Lower leg skin (tissue), 4 donors: ENCODE results near the gene MOGAT3. TPM values are rescaled to one million over a fixed set of nuclear protein-coding genes. Genes with fewer than 3 reads are reported as not detected.
A peak's percentile ranks its signal among the peaks of the same experiment; 100 is the strongest.

Source experiments
- DNase-seq, 2 donors: peaks; one replicate each; pipeline ENCODE4 v3.0.0-alpha.2; 2019; ENCODE audit warnings: low spot score in 2 of 2
- H3K4me3 ChIP-seq: fragments of 200-600 bp; sonication (generic); 2 replicates; pipeline ENCODE4 v1.5.1; 2017; ENCODE audit warnings: mild to moderate bottlenecking, low read depth; ENCODE audit not compliant: poor library complexity, severe bottlenecking
- POLR2A ChIP-seq, 2 donors: fragments of 450-650 bp; IDR thresholded peaks; one replicate each; pipeline ENCODE4 v1.6.1; 2016 to 2017; ENCODE audit warnings: antibody characterized with exemption in 2 of 2, mild to moderate bottlenecking in 1 of 2, moderate library complexity in 1 of 2
- WGBS, 2 donors: methylation state at CpG; one replicate each; pipeline ENCODE4 v1.1.5; 2018; 5-methylcytosine and 5-hydroxymethylcytosine counted together
- intact Hi-C: fragments of 100-400 bp; cut with DNase I; formaldehyde crosslinking; loops from one replicate; pipeline ENCODE4 v1.15.0; 2023; ENCODE audit warnings: low total_unique reads
- total RNA-seq, 4 donors: library from RNA; depleted of rRNA; stranded (reverse); fragments of >200 nt; gene quantifications; one replicate each; pipeline ENCODE4 v1.1.0, GENCODE V29; 2016
- TF ChIP-seq, protein P1 (sequence below), 3 donors: fragments of 450-650 bp; IDR thresholded peaks; one replicate each; pipeline ENCODE4 v1.5.1; 2016; ENCODE audit warnings: antibody characterized with exemption in 3 of 3, mild to moderate bottlenecking in 3 of 3, moderate library complexity in 2 of 3

The MOGAT3 gene
- total RNA-seq, 4 donors from 2014 or later: not detected

- DNase-seq: no peak
- 67 to 75% methylated on average over 14 of the region's 14 CpGs for WGBS, 2 donors
- H3K4me3 ChIP-seq: no peak overlapping the region
- intact Hi-C loops: no loop called here
- TF ChIP-seq POLR2A (IDR thresholded peaks at IDR 0.05): no peak
- TF ChIP-seq, protein P1, sequence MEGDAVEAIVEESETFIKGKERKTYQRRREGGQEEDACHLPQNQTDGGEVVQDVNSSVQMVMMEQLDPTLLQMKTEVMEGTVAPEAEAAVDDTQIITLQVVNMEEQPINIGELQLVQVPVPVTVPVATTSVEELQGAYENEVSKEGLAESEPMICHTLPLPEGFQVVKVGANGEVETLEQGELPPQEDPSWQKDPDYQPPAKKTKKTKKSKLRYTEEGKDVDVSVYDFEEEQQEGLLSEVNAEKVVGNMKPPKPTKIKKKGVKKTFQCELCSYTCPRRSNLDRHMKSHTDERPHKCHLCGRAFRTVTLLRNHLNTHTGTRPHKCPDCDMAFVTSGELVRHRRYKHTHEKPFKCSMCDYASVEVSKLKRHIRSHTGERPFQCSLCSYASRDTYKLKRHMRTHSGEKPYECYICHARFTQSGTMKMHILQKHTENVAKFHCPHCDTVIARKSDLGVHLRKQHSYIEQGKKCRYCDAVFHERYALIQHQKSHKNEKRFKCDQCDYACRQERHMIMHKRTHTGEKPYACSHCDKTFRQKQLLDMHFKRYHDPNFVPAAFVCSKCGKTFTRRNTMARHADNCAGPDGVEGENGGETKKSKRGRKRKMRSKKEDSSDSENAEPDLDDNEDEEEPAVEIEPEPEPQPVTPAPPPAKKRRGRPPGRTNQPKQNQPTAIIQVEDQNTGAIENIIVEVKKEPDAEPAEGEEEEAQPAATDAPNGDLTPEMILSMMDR (IDR thresholded peaks at IDR 0.05): no peak
Measured at GRCh38 chr7:101156866-101157589, 43.8 kb downstream of the MOGAT3 start.

GRCh38 chr7:101156277-101156676 is 44.6 kb downstream of the MOGAT3 start:
- no peak overlapping the region for H3K4me3 ChIP-seq
- TF ChIP-seq POLR2A (IDR thresholded peaks at IDR 0.05): no peak
- TF ChIP-seq, protein P1 (IDR thresholded peaks at IDR 0.05): no peak
- DNase-seq: no peak
- intact Hi-C loops: no loop called here
- WGBS, 2 donors: 80 to 83% methylated on average over 6 of the region's 6 CpGs

DNA sequence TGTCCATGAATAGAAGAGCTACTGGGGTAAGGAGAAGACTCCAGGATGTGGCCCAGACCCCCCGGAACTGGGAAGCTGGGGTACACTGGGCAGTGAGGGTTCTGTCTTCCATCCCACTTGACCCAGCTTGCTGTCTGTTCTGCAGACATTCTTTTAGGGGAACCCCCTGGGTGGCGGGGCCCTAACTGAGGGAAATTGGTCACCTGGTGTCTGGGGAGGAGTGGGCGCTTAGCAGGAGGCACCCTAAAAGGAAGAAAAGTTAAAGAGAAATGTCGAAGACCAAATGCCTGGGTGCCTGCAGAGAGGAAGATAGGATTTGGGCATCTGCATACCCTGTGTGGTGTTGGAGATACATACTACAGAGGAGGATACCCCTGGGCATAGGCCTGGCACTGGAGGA is 45.5 kb downstream of the MOGAT3 start:
- WGBS, 2 donors: 43 to 49% methylated on average over 4 of the region's 4 CpGs
- TF ChIP-seq POLR2A (IDR thresholded peaks at IDR 0.05): no peak
- TF ChIP-seq, protein P1 (IDR thresholded peaks at IDR 0.05): no peak
- H3K4me3 ChIP-seq: peak overlapping the region; percentile 75
- DNase-seq: no peak
- intact Hi-C loops: no loop called here

DNA sequence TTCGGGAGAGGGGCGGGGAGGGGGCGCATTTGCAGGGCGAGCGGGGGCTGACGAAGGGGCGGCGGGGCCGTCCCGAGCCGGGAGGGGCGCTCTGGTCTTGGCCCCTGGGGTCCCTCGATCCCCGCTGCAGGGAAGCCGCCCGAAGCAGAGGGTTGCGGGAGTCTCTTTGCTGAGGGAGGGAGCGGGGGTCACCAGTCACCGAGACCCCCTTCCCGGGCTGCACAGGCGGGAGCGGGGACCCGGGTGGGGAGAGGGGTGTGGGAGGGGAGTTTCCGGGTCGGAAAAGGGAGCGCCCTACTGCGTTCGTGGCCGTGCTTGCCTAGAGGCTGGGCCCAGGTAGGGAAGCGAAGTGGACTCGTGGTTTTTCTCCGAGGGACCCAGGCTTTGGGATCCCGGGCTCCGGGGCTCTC is 46.1 kb downstream of the MOGAT3 start:
- no peak for TF ChIP-seq POLR2A (IDR thresholded peaks at IDR 0.05)
- TF ChIP-seq, protein P1 (IDR thresholded peaks at IDR 0.05): no peak
- H3K4me3 ChIP-seq: peak overlapping the region; percentile 75
- WGBS, 2 donors: 1% methylated on average over 14 to 27 of the region's 34 CpGs
- no peak for DNase-seq
- intact Hi-C loops: no loop called here

DNA sequence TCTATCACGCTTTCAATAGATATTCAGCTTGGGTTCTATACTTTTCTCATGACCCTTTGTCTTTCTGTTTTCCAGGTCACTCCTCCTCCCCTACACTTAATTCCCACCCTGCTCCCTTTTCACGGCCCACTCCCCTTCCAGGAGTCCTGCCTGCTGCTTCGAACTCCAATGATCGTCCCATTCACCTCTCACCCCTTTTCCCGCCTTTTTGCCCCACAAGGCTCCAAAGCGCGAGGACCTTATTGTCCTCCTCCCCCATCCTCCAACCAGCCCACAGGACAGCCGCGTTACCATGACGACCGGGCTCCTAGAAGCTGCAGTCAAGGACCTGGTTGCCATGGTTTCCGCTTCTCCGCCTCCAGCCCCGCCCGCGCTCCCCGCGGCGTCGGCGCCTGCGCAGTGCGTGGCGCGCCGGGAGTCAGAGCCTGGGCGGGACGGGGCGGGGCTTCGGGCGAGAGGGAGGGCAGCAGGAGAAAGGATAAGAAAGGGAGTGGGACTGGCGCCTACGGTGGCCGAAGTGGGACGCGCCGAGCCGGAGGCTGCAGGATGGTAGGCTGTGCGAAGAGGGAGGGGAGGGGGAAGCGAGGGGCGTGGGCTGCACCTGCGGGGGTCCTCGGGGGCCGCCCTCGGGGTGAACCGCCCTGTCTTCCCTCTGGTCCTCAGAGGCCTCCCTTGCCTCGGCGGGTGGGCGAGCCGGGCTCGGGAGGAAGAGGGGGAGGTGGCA is 46.7 kb downstream of the MOGAT3 start, which contains the start of gene AP1S1:
AP1S1 (plus strand) TSS at position 508 of the 724 bp plus-strand sequence; CDS start at position 547, 39 bp downstream.
- intact Hi-C loops: no loop called here
- 3 to 5% methylated on average over 44 to 51 of the region's 51 CpGs for WGBS, 2 donors
- no peak for TF ChIP-seq POLR2A (IDR thresholded peaks at IDR 0.05)
- TF ChIP-seq, protein P1 (IDR thresholded peaks at IDR 0.05): no peak
- H3K4me3 ChIP-seq: peak within 1 kb of the TSS; percentile 75
- DNase-seq: peak; percentile 87 to 98
